ENCODE measurements around the gene TFF1.

TFF1 gene

DNA sequence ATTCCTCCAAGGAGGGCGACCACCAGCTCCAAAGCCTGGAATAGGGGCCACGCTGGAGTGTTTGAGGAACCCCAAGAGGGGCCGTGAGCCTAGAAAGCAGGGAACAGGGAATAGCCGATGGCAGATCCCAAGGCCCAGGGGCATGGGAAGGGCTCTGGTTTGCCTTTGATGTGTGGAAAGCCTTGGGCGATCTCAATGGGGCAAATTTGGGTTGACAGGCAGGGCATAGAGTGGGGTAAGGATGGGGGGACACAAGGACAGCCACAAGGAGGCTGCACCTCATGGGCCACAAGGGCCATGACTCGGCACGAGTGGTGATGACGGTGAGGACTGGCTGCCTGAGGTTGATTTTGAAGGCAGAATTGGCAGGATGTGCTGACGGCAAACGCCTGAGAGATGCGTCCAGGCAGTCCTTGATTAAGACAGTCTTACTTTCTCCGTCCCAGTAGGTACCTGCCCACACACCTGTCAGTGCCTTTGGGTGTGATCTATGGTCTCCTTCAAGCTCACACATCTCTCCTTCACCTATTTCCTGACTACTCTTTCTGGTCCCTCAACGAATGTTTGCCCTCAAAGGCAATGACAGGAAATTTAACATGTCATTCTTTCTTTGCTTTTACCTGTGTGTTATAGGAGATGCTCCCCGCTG lies 31.5 kb upstream of the TFF1 start:
- DNase-seq, result no peak

DNA sequence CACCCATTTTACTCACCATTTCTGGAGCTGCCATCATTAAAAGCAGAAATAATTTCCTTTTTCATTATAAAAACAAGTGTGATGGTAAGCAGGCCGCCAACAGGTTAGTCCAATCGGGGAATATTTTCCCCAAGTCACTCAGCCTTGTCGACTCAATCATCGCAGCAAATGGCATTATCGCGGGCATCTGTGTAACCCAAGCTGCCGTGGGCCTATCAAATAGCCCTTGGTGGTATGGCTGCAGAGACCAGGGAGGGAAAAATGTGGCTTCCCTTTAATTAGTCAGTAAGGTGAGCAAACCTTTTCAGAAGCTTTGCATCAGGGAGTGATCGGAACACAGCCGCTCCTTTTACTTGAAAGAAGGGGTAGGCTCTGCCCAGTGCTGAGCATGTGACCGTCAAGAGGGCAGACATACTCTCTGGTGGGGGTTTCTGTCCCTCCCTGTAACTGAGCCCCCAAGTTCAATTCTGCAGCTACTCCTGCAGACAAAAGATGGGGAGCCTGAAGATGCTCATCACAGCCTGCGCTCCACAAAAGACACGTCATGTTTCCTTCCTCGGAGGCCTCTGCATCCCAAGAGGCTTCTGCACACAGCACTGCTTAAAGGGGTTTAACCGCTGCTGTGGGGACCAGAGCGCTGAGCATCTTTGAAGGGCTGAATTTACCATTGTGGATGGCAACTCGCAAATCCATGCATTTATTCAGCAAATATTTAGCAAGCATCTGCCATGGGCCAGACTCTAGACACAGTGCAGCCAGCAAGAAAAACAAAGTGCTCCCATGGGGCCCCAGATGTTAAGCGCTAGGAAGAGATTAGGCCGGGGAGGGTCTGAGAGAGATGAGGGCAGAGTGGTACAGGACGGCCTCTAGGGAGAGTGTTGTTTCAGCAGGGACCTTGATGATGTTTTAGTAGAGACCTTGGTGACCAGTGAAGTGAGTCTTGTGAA lies 30.7 kb upstream of the TFF1 start:
- DNase-seq, result no peak

DNA sequence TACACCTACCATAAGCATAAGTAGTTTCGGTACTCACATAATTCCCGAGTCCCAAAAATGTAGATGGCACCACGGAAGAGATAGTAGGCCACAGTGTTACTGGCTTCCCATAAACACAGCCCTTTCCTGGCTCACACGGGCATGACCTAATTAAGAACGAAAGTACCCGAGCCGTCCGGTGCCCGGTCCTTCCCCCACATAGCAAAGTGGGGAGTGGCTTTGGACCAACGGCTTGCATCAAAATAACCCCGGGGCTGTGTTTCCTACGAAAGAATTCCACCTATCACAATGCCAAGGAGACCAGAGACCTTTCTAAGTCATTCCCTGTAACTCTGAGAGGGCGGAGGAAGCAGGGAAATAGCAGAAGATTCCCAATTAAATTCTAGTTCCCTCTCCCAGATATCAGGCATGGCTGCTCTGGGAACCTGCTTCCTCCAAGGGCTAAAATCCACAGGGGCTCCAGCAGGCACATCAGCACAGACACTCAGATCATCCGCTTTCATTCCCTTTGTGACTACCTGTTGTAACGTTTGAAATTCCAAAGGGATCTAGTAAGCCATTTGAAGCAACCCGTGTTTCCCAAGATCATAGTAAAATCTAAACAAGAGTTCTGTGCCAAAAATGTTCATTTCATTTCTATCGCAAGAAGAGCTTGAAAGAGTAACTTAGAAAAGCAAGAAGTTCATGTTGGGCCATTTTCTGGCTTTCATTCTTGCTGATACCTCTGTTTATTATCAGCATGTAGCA lies 29.7 kb upstream of the TFF1 start, which contains the start of gene TMPRSS3:
Gene TMPRSS3 (minus strand): TSS at position 148 of the 747 bp plus-strand sequence. CDS start 635 bp downstream, outside the sequence.
- no peak for DNase-seq

DNA sequence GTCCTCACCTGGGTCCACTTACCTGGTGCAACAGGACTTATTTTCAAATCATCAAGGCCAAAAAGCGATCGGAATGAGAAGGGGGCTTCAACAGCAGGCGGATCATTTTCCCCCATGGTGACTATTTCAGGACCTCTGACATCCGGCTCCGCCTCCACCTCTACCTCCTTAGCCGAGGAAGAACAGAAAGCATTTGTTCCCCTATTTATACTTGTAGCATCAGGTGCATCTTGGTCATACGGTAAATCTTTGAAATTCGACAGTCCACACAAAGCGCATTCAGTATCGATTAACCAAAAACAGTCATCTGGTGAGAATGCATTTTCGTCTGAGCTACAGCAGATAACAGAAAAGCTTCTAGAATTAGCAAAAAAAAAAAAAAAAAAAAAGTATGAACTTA lies 29.0 kb upstream of the TFF1 start:
- no peak for DNase-seq

DNA sequence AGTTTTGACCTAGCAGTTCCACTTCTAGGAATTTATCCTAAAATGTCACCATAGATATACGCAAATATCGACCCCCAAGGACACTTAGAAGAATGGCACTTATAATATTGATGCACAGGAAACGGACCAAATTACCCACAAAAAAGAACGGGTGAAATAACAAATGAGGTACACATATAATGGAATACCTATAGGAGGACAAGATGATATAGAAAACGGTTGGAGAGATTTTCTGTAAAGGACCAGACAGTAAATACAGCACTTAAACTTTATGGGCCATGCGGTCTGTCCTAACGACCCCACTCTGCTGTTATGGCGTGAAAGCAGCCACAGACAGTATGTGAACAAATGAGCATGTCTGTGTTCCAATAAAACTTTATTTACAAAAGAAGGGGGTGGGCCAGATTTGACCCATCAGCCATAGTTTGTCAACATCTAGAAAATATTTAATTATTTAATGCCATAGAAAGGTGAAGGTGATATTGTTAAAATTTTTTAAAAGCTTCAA lies 27.2 kb upstream of the TFF1 start:
- no peak for DNase-seq

DNA sequence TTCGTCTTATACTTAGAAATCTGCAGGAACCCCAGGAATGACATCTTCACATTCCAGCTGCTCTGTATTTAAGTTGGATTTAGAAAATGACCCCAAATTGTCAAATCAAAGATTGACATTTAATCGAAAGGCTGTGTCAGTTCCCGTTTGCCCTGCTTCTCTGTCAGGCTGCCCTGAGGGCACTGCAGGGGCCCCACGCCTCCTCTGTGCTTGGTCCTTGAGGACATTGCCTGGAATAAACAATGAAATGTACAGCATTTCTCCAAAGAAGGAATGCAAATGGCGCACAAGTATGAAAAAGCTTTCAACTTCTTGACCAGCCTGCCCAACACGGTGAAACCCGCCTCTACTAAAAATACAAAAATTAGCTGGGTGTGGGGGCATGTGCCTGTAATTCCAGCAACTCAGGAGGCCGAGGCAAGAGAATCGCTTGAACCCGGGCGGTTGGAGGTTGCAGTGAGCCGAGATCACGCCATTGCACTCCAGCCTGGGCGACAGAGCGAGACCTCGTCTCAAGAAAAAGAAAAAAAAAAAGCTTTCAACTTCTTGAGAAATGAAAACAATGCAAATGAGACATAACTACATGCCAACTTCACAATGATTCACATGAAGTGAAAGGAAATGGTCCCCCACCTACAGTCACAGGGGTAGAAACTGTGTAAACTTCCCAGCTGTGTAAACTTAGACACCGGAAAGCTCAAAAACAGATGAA lies 26.6 kb upstream of the TFF1 start:
- peak; percentile 43 for DNase-seq

DNA sequence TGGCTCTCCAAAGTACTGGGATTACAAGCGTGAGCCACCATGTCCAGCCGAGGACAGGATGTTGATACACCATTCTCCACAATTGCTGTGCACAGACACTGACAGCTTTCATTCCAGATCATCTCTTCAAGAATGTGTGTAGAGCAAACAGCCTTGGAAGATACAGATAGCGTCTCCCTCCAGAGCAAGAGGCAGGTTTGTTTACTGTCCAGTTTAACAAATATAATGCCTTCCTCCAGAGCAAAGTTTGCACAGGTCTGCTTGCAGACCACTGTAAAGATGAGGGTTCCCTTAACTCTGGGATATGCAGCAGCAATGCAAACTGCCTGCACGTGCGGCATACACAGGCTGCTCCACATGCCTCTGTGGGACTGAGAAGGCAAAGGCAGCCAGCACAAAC lies 25.0 kb upstream of the TFF1 start:
- no peak for DNase-seq

DNA sequence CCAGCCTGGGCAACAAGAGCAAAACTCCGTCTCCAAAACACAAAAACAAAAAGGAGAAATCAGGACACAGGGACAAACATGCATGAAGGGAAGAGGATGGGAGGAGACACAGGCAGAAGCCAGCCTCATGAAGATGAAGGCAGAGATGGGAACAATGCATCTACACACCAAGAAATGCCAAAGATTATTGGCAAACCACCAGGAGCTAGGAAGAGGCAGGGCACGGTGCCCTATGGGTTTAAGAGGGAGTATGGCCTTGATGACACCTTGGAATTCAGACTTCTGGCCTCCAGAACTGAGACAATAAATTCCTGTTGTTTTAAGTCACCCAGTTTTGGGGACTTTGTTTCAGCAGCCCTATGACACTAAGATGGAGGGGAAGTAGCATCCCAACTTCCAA lies 24.4 kb upstream of the TFF1 start:
- no peak for DNase-seq

DNA sequence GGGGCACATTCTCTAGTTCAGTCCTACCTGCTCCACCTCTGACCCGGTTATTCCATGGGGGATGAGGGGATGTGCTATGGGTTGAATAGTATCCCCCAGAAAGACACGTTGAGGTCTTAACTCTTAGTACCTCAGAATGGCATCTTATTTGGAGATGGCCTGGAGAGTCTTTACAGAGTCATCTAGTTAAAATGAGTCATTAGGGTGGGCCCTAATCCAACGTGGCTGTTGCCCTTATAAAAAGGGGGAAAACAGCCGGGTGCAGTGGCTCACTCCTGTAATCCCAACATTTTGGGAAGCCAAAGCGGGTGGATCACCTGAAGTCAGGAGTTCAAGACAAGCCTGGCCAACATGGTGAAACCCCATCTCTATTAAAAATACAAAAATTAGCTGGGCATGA lies 23.9 kb upstream of the TFF1 start:
- DNase-seq, result no peak

DNA sequence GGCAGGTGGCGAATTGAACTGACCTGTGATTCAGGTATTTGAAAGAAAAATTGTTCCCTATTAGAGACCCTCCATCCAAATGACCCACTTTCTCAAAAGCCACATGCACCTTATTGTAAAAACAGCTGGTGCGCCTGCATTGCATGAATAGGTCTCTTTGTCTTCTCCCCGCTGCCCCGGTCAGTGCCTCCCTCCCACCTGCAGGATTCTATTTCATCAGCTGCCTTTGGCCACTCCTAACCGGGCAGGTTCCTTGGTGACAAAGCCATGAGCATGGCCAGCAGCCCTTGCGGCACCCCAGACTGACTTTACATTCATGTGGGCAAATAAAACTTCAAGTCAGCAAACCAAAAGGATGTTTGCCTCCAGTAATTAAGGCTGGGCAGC lies 23.1 kb upstream of the TFF1 start:
- no peak for DNase-seq

DNA sequence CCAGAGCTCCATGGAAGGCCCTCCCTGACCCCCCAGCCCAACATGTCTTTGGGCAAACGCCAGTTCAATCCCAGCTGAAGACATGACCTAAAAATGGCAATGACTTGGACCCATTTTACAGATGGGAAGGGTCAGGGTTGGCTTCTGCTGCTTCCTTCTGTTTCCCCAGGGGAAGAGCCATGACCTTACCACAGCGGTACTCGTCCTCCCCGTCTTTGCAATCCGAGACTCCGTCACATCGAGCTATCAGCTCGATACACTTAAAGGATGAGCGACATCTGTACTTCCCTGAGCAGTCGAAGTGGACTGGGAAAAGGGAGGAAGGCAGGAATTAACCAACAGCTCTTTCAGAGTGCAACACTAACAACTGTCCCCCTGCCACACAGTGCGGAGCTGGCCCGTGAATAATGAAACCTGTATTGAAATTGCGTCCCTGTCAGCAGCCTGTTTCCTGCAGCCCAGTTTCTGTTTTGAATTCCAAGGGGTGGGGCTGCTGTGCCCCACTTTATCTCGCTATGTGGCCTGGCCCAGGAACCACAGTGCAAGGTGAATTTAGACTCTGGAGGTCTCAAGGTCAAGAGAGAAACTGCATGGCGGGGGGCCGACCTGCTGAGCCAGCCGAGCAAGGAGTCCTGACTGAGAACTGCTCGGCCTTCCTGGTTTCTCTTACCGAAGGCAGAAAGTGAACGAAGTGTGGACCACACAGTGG lies 22.6 kb upstream of the TFF1 start:
- DNase-seq, result no peak

DNA sequence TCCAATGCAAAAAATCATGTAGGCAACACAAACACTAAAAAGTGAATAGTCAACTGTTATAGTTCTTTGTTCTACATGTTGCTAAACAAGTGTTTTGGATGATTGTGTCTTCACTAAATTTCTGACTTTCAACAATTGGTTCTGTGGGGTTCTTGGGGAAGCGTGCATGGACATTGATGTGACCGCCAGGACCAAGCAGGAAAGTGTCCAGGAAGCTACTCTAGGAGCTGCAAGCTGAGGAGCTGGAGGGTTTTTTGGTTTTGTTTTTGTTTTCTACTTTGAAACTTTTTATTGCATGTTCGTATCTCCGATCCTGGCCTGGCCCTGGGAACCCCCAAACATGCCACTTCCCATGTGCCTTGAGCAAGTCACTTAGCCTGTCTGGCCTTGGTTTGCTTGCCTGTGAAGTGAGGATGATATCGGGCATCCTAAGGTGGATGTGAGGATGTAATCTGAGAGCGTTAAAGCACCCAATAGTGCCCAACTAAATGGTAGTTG lies 21.6 kb upstream of the TFF1 start:
- DNase-seq, result no peak

DNA sequence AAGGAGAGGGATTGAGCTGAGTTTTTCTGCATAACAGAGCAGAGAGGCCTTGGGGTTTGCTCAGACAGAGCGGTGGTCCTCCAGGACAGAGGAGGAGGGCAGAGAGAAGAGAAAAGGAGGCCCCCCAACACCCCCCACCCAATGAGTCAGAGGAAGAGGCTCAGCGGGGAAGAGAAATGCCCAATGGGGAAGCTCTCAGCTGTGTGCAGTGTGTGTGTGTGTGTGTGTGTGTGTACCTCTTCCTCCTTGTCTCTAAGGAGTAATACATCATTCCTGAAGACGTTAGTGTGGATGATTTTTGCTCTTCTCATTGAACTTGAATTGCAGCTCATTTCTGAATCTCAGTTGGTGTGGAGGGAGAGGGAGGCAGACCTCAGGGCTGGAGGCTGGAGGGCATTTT lies 20.8 kb upstream of the TFF1 start:
- DNase-seq, result no peak

DNA sequence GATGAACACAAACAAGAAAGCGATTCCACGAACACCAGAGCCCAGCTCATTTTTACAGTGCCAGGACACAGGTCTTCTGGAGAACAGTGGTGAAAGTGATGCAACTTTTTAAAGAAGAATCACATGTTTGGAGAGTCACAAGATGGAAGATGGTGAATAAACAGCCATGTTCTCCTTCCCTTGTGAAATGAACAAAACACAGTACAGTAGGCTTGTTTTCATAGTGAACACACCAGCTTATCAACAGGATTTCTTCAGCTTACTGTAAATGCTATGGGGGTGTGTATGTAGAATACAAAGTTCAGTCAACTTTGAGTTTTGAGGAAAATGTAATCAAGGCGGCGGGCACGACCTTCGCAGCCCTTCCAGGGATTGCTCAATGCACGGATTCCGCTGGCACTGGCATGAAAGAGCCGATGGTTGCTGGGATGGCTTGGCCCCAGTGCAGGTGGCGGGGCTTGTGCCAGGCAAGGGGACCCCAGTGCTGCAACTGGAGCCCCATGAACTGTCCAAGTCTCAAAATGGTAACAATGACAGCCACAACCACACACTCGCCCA lies 19.8 kb upstream of the TFF1 start:
- DNase-seq, result no peak

DNA sequence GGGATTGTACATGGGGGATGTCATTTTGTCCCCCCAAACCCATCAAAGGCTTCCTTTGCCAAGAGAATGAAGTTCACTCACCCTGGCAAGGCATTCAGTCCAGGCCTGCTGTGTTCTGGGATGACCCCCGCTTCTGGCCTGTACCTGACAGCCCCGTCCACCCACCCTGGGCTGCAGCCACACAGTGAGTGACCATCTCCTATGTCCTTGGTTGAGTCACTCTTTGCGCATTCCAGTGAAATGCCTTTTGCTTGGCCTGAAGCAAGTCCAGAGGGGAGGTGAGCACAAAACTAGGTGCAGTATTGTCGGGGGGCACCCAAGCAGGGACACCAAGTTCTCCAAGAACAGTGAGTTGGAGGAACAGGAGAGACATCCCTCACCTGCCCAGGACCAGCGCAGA lies 19.3 kb upstream of the TFF1 start:
- no peak for DNase-seq

DNA sequence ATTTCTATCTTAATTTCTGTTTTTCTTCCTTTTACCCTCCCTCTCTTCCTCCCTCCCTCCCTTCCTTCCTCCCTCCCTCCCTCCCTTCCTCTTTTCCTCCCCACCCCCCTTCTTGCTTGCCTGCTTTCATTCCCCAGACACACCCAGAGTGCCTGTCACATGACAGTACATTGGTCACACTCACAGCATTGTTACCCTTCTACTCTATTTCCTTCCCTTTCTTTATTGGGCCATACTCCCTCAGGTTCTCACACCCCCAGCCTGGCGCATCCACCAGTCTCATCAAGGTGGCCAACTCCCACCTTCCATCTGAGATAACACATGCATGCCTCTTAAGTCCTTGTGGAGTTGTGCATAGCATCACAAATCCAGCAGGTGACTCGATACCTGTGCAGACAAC lies 18.7 kb upstream of the TFF1 start:
- DNase-seq, result no peak

DNA sequence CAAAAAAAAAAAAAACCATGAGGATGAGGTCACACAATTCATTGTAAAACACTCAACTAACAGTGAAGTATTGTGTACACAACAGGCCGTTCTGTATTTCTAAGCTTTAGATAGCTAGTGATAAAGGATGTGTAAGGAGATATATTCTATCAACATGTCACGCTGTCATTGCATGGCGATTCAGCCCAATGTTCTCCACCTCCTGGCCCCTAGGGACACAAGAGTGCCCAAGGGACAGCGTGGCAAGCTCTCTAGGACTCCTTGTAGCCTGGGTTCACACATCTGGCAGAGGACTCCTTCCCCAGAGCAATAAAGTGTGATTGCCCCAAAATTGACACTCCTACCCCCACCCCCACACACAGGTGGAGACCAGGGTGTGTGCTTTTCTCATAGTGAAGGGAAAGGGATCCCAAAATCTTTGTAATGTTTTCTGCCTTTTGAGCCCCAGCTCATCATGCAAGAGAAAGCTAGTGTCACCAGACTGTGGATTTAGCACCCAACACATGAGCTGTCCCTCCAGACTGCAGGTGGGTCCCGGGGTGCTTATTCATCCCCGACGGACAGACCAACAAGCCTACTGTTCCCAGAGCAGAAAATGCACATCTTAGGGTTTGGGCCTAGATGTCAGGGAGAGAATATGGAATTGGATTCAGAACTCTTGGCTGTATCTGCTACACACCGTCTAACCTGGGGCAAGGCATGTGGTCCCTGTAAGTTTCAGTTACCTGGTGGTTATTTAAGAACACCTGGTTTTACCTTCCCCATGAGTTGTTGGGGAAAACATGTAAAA lies 18.0 kb upstream of the TFF1 start:
- DNase-seq, result no peak

DNA sequence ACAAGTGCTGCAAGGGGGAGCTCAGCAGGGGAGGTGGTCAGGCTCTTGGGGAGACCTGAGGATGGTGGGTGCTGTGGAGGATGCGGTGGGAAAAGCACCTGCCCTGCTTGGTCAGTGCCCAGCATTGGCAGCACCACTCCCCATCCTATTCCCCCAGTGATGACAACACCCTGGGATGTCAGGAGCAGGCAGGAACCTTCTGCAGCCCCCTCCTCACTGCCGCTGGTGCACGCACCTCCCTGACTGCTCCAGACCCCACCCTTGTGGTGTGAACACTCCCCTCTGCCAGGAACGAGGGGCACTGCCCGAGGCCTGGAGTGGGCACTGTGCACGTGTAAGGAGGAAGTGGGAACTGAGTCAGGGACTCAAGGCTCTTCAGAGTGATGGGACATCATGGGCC lies 17.0 kb upstream of the TFF1 start:
- no peak for DNase-seq

DNA sequence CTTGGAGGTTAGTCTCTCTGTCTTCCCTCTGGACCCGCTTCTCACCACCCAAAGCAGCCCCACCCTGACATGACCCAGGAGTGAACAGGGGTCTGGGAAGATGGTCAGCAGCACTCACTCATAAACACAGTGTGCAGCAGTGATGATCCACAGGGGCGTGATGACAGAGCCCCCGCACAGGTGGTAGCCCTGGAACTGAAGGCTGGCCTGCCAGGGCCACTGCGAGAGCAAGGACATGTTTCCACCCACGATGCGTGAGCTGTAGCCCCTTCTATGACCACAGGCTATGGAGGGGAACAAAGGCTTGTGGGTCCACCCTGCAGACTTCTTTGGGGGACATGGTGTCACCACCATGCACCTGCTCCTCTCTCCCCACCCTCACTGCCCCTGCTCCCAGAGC lies 16.6 kb upstream of the TFF1 start:
- DNase-seq, result no peak

DNA sequence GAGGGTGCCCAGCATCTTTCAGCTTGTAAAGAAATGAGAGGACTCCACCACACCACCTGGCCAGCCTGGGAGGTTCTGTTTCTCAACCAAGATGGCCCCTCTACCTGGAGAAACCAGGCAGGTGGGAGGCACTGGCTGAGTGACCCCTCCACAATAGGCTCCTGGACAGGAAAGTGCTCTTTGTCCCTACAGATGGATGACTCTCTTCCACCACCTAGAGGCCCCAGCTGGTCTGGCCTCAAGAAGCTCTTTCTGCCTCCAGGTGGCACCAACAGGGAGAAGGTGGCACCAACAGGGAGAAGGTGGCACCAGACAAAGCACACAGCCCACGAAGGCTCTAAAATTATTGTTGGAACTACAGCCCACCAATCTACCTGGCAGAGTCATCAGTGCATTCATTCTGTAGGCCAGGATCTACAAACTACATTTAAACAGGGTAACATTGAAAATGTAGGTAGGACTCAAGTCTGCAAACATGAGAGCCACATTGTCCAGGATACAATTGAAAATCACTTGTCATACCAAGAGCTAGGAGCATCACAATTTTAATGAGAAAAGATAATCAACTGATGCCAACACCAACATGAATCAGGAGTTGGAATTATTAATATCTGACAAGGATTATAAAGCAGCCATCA lies 15.1 kb upstream of the TFF1 start:
- DNase-seq, result no peak
